Stimulated activated CD4-positive, alpha-beta T cell treated with anti-CD3 and anti-CD28 coated beads, Interleukin-15, amount 100 ng/mL, for 1 hour (primary cell): Measurements from ENCODE around the gene EPHB1.

Experiments used
- DNase-seq, 2 donors: peaks; one replicate each; pipeline ENCODE4 v3.0.0-alpha.2; 2020; ENCODE audit warnings: low read depth in 1 of 2, low spot score in 1 of 2

The EPHB1 gene

GRCh38 chr3:135235541-135235940, 440.5 kb downstream of the EPHB1 start:
- DNase-seq, result no peak

GRCh38 chr3:135237371-135238143, 442.5 kb downstream of the EPHB1 start:
- no peak for DNase-seq

GRCh38 chr3:135238236-135238830, 443.3 kb downstream of the EPHB1 start:
- no peak for DNase-seq

GRCh38 chr3:135238871-135239614, 444.0 kb downstream of the EPHB1 start:
- DNase-seq, result no peak

GRCh38 chr3:135239615-135239884, 444.5 kb downstream of the EPHB1 start:
- DNase-seq, result no peak

GRCh38 chr3:135240426-135240825, 445.4 kb downstream of the EPHB1 start:
- no peak for DNase-seq

GRCh38 chr3:135242285-135242684, 447.2 kb downstream of the EPHB1 start:
- no peak for DNase-seq

GRCh38 chr3:135243616-135244015, 448.6 kb downstream of the EPHB1 start:
- DNase-seq, result no peak

- DNase-seq, result no peak
These were observed 451.0 kb downstream of the EPHB1 start for GRCh38 chr3:135246027-135246426.

- no peak for DNase-seq
These were observed 453.2 kb downstream of the EPHB1 start for GRCh38 chr3:135248213-135248612.

- no peak for DNase-seq
These were observed 454.1 kb downstream of the EPHB1 start for GRCh38 chr3:135249186-135249585.

- DNase-seq, result no peak
These were observed 463.9 kb downstream of the EPHB1 start for GRCh38 chr3:135258916-135259315.

- DNase-seq, result no peak
These were observed 465.0 kb downstream of the EPHB1 start for GRCh38 chr3:135260025-135260424.

GRCh38 chr3:135261214-135261775, 466.2 kb downstream of the EPHB1 start:
- no peak for DNase-seq

GRCh38 chr3:135261916-135262315, 466.9 kb downstream of the EPHB1 start:
- no peak for DNase-seq

- DNase-seq, result no peak
These were observed 467.4 kb downstream of the EPHB1 start for GRCh38 chr3:135262441-135262840.

GRCh38 chr3:135263331-135263730, 468.3 kb downstream of the EPHB1 start:
- DNase-seq, result no peak

GRCh38 chr3:135267487-135267886, 472.4 kb downstream of the EPHB1 start:
- no peak for DNase-seq

GRCh38 chr3:135268941-135269532, 474.0 kb downstream of the EPHB1 start:
- DNase-seq, result no peak

- DNase-seq, result no peak
These were observed 476.3 kb downstream of the EPHB1 start for GRCh38 chr3:135271177-135272025.
